ENCODE measurements around the gene MYOCOS.

DNA sequence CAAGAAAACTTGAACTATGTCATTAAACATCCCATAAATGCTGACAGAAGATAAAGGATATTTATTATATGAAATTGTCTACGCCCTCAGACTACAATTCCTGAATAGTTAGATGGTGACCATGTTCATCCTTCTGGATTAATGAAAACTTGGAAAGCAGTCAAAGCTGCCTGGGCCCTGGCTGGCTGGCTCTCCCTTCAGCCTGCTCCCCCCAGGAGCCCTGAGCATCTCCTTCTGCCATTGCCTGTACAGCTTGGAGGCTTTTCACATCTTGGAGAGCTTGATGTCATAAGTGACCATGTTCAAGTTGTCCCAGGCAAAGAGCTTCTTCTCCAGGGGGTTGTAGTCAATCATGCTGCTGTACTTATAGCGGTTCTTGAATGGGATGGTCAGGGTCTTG is 13.6 kb downstream of the MYOCOS start:
- TF ChIP-seq CTCF (IDR thresholded peaks at IDR 0.05) (no peak), POLR2A (IDR thresholded peaks at IDR 0.05) (no peak)
